Measurements from ENCODE around the gene SPECC1.

- TF ChIP-seq POLR2A (IDR thresholded peaks at IDR 0.05; ENCODE audit: low read length) (no peak), GATA1 (IDR thresholded peaks at IDR 0.05; ENCODE audit: low read depth, low read length) (no peak)
Measured at GRCh38 chr17:20200016-20200795, 191.0 kb downstream of the SPECC1 start.

All from erythroblast (primary cell).